Stimulated activated CD4-positive, alpha-beta T cell treated with anti-CD3 and anti-CD28 coated beads, Interleukin-4, amount 100 ng/mL, for 48 hours (primary cell): ENCODE data around the gene ADGRG3.
A peak's percentile ranks its signal among the peaks of the same experiment; 100 is the strongest.
"Not testable (repeated sequence)": the region's sequence is repeated elsewhere in the genome, so short reads cannot be mapped to it uniquely, and the experiment has no call there.

ENCODE experiments used
- DNase-seq, 2 donors: peaks; one replicate each; pipeline ENCODE4 v3.0.0-alpha.2; 2020; ENCODE audit warnings: low read depth in 2 of 2

ADGRG3 gene

GRCh38 chr16:57713596-57713995 is 45.5 kb downstream of the ADGRG3 start:
- no peak for DNase-seq

DNA sequence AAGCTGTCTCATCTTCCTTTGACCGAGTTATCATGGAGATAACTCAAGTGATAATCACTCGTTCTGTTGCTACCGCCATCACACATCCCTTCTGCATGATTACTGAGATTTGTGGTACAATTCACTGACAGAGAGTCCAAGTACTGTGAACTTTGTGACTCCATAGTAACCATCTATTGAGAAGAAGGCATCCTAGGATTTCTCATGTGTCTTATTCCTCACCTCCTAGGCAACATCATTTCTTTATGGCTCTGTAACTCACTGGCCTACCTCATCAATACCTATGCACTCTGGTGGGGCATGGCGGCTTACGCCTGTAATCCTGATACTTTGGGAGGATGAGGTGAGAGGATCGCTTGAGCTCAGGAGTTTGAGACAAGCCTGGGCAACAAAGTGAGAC is 45.9 kb downstream of the ADGRG3 start:
- no peak for DNase-seq

- DNase-seq, result peak in 1 of 2 donors; percentile 36
These were observed 52.1 kb downstream of the ADGRG3 start for GRCh38 chr16:57720142-57720575.

DNA sequence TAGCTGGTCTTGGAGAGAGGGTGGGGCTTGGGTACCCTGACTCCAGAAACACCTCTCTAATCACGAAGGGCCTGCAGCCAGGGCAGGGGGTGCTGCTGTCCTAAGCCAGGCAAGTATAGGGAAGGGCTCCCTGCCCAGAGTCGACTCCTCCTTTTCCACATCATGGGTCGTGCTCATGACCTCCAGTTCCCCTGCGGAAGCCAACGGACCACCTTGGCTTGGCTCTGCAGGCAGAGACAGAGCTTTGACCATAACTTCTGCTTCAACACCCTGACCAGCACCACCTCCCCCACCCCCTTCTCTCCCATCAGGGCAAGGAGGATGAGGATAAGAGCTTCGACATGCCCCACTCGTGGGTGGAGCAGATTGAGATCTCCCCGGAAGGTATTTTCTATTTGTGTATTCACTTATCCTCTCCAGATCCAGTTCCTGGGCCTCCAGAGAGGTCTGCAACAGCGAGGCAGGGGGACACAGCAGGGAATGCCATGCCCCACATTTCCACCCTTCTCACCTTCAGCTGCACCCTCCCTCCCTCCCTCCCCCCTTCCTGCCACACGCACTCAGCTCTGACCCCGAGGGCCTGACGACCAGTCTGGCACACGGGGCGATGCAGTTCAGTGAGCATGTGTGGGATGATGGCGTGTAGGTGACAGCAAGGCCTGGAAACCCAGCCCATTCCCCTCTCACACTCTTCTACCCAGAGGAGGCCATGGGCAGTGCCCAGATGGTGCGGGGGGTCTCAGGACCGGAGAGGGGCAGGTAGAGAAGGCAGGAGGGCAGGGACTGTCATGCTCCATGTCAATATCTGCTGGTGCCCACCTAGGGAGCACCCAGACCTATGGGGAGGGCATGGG is 53.5 kb downstream of the ADGRG3 start:
- no peak for DNase-seq

GRCh38 chr16:57722210-57722499 is 54.0 kb downstream of the ADGRG3 start:
- DNase-seq, result no peak

GRCh38 chr16:57722651-57723050 is 54.5 kb downstream of the ADGRG3 start:
- DNase-seq, result no peak

GRCh38 chr16:57723170-57723569 is 55.1 kb downstream of the ADGRG3 start:
- no peak for DNase-seq

DNA sequence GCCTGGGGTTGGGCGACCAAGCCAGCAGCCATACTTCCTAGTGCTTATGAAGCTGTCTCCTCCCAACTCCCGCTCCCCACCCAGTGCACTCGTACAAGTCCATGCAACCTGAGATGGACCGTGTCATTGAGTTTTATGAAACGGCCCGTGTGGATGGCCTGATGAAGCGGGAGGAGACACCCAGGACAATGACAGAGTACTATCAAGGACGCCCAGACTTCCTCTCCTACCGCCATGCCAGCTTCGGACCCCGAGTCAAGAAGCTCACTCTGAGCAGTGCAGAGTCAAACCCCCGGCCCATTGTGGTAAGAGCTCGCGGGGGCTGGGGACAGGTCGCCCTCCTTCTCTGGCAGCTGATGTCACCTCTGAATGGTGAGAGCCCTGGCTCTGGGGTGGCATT is 56.4 kb downstream of the ADGRG3 start:
- no peak for DNase-seq

GRCh38 chr16:57725151-57725550 is 57.0 kb downstream of the ADGRG3 start:
- no peak for DNase-seq

DNA sequence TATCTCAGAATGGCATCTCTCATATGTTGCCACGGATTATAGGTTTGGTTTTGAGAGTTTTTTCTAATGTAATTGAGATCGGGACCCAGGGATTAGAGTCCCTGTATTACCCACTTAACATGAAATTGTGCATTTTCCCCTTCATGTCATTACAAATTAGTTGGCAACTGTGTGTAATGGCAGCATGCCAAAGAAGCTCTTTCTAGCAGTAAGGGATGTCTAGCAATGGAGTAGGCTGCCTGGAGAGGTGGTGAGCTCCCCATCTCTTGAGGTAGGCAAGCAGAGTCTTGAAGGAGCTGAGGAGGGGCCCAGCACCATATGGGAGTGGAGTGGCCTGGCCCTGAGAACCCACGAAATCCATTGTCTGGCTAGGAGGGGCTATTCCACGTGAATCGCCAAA is 57.4 kb downstream of the ADGRG3 start:
- DNase-seq, result no peak

DNA sequence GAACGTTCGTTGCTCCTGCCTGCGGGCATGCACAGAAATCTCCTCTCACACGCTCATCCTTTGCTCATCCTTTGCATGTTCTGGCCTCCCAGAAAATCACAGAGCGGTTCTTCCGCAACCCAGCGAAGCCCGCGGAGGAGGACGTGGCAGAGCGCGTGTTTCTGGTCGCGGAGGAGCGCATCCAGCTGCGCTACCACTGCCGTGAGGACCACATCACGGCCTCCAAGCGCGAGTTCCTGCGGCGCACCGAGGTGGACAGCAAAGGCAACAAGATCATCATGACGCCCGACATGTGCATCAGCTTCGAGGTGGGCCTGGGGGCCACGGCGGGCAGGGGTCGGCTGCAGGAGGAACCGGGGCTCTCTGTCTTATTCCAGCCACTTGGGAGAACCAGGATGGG is 57.9 kb downstream of the ADGRG3 start:
- DNase-seq, result no peak

DNA sequence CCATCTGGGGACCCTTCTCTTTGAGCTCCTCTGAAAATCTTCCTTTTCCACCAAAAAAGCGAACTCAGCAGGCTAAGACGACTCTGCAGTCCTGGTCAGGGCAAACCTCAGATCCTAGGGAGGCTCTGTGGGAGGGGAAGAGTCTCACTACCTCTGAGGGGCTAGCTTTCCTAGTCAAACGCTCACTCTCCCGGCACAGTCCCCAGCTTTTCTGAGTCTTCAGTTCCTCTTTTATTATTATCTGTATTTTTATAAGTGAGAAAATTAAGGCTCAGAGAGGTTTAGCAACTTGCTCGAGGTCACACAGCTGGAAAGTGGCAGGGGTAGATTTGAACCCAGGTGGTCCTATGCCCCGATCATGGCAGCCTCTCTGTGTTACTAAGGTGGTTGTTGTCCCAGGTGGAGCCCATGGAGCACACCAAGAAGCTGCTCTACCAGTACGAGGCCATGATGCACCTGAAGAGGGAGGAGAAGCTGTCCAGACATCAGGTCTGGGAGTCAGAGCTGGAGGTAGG is 58.4 kb downstream of the ADGRG3 start:
- DNase-seq, result no peak

GRCh38 chr16:57727610-57728009 is 59.5 kb downstream of the ADGRG3 start:
- DNase-seq, result no peak

GRCh38 chr16:57728336-57729181 is 60.5 kb downstream of the ADGRG3 start:
- no peak for DNase-seq

DNA sequence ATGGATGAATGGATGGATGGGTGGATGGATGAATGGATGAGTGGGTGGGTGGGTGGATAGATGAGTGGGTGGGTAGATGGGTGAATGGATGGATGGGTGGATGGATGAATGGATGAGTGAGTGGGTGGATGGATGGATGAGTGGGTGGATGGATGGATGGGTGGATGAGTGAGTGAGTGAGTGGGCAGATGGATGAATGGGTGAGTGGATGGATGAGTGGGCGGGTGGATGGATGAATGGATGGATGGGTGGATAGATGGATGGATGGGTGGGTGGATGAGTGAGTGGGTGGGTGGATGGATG is 61.0 kb downstream of the ADGRG3 start:
- DNase-seq, result no peak

- not testable (repeated sequence) for DNase-seq
These were observed 61.7 kb downstream of the ADGRG3 start for GRCh38 chr16:57729852-57730251.

GRCh38 chr16:57730771-57731730 is 62.9 kb downstream of the ADGRG3 start:
- no peak for DNase-seq

DNA sequence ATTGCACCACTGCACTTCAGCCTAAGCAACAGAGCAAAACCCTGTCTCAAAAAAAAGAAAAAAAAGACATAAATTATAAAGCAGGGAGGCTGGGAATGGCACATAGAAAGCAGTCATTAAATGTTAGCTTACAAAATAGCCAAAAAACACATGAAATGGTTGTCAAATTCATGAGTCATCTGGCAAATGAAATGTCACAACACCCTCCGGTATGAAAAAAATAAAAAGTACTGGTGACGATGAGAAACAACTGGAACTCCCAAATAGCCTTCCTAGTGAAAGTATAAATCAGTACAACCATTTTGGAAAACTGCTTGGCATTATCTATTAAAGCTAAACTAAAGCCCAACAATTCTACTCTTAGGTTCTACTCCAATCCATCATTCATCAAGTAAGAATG is 63.9 kb downstream of the ADGRG3 start:
- DNase-seq, result no peak

DNA sequence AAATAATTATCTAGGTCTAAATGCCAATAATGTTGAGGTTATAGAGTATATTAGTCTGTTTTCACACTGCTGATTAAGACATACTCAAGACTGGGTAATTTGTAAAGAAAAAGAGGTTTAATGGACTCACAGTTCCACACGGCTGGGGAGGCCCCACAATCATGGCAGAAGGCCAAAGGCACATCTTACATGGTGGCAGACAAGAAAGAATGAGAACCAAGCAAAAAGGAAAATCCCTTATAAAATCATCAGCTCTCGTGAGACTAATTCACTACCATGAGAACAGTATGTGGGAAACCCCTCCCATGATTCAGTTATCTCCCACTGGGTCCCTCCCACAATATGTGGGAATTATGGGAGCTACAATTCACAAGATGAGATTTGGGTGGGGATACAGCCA is 64.6 kb downstream of the ADGRG3 start:
- DNase-seq, result no peak

DNA sequence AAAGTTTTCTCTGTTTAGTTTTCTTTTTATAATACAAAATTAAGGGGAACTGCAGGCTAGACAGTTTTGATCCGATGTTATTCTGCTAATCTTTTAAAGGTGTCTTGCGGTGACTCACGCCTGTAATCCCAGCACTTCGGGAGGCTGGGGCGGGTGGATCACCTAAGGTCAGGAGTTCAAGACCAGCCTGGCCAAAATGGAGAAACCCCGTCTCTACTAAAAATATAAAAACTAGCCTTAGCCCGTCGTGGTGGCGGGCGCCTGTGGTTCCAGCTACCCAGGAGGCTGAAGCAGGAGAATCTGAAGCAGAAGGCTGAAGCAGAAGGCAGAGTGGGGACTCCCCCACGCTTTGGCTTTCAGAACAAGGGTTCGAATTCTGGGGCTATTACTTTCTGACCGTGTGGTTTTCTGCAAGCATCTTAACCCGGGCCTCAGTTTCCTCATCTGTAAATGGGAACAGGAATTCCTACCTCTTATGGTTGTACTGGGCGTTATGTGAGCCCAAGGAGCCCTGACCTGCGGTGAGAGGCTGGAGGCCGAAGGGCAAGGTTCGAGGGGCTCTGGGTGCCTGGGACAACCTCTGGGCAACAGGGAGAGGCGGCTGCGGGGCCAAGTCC is 66.3 kb downstream of the ADGRG3 start:
- DNase-seq, result no peak
